Panc1 (cell line): ENCODE data around the gene NOL3.
A peak's percentile ranks its signal among the peaks of the same experiment; 100 is the strongest.

Experiments used
- POLR2AphosphoS5 ChIP-seq: IDR thresholded peaks from 2 replicates; pipeline ENCODE4 v1.6.1; 2012; ENCODE audit warnings: mild to moderate bottlenecking, low read depth, low read length, moderate library complexity
- SIN3A ChIP-seq: IDR thresholded peaks from 2 replicates; pipeline ENCODE4 v1.6.1; 2012; ENCODE audit warnings: low read depth, mild to moderate bottlenecking, low read length, moderate library complexity, borderline replicate concordance; ENCODE audit not compliant: insufficient read depth
- TCF7L2 ChIP-seq: IDR thresholded peaks from 2 replicates; pipeline ENCODE4 v1.6.1; 2011; ENCODE audit warnings: mild to moderate bottlenecking, low read depth, low read length, inconsistent platforms
- TF ChIP-seq, protein P1 (sequence below): fragments of 450-650 bp; IDR thresholded peaks from 2 replicates; pipeline ENCODE4 v1.5.1; 2017; ENCODE audit warnings: mild to moderate bottlenecking
- TF ChIP-seq, protein P2 (sequence below), 2 experiments: IDR thresholded peaks; 2 replicates each; pipeline ENCODE4 v1.6.1; 2011 to 2012; ENCODE audit warnings: low read depth in 2 of 2, control low read depth in 1 of 2, low read length in 1 of 2, mild to moderate bottlenecking in 1 of 2, moderate library complexity in 1 of 2; ENCODE audit not compliant: insufficient read depth in 1 of 2

DNA sequence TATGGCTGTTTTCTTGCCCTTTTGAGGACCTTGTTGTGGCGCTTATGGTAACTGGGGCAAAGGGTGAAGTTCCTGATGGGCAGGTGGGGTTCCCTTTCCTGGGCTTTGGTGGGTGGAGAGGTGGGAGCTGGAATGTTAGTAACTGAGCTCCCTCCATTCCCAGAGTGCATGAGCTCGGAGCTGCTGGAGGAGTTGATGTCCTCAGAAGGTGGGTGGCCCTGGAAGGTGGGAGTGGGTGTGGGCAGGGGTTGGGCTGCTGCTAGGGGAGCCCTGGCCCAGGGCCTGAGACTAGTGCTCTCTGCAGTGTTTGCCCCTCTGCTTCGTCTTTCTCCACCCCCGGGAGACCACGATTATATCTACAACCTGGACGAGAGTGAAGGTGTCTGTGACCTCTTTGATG, 27.4 kb downstream of the NOL3 start:
- TF ChIP-seq, protein P1, sequence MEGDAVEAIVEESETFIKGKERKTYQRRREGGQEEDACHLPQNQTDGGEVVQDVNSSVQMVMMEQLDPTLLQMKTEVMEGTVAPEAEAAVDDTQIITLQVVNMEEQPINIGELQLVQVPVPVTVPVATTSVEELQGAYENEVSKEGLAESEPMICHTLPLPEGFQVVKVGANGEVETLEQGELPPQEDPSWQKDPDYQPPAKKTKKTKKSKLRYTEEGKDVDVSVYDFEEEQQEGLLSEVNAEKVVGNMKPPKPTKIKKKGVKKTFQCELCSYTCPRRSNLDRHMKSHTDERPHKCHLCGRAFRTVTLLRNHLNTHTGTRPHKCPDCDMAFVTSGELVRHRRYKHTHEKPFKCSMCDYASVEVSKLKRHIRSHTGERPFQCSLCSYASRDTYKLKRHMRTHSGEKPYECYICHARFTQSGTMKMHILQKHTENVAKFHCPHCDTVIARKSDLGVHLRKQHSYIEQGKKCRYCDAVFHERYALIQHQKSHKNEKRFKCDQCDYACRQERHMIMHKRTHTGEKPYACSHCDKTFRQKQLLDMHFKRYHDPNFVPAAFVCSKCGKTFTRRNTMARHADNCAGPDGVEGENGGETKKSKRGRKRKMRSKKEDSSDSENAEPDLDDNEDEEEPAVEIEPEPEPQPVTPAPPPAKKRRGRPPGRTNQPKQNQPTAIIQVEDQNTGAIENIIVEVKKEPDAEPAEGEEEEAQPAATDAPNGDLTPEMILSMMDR = no peak
- TF ChIP-seq POLR2AphosphoS5 = no peak
- TF ChIP-seq, protein P2, sequence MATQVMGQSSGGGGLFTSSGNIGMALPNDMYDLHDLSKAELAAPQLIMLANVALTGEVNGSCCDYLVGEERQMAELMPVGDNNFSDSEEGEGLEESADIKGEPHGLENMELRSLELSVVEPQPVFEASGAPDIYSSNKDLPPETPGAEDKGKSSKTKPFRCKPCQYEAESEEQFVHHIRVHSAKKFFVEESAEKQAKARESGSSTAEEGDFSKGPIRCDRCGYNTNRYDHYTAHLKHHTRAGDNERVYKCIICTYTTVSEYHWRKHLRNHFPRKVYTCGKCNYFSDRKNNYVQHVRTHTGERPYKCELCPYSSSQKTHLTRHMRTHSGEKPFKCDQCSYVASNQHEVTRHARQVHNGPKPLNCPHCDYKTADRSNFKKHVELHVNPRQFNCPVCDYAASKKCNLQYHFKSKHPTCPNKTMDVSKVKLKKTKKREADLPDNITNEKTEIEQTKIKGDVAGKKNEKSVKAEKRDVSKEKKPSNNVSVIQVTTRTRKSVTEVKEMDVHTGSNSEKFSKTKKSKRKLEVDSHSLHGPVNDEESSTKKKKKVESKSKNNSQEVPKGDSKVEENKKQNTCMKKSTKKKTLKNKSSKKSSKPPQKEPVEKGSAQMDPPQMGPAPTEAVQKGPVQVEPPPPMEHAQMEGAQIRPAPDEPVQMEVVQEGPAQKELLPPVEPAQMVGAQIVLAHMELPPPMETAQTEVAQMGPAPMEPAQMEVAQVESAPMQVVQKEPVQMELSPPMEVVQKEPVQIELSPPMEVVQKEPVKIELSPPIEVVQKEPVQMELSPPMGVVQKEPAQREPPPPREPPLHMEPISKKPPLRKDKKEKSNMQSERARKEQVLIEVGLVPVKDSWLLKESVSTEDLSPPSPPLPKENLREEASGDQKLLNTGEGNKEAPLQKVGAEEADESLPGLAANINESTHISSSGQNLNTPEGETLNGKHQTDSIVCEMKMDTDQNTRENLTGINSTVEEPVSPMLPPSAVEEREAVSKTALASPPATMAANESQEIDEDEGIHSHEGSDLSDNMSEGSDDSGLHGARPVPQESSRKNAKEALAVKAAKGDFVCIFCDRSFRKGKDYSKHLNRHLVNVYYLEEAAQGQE (IDR thresholded peaks at IDR 0.05; ENCODE audit: insufficient read depth in 1 of 2, low read depth in 2 of 2, low read length in 1 of 2) = no peak
- 0 out of 2 replicates have a peak, but pooled peaks have one; percentile 27 for TF ChIP-seq TCF7L2
- TF ChIP-seq SIN3A = no peak
